Panc1 (cell line): ENCODE results near the gene ARL15.

Source experiments
- CTCF ChIP-seq: fragments of 450-650 bp; IDR thresholded peaks from 2 replicates; pipeline ENCODE4 v1.5.1; 2017; ENCODE audit warnings: mild to moderate bottlenecking
- POLR2AphosphoS5 ChIP-seq: IDR thresholded peaks from 2 replicates; pipeline ENCODE4 v1.6.1; 2012; ENCODE audit warnings: mild to moderate bottlenecking, low read depth, low read length, moderate library complexity

DNA sequence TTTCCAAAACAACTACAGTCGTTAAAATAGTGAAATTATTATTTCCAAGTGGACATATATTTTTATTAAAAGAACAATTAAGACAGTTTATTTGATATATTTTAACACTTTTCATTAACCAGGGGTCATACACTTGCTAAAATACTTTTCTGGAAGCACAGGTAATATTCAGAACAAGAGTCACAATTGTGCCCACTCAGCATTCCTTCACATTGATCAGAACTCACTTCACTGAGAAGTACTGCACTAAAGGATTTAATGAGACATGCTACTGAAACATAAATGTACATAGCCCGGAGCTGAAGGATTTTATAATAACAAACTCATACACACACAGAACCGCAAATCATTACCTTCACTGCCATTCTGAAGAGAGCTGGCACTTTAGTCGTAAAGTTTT is 361.8 kb downstream of the ARL15 start:
- TF ChIP-seq CTCF = no peak
- TF ChIP-seq POLR2AphosphoS5 = no peak
